GM19397 (cell line): Measurements from ENCODE around the gene MACROD2.

Source experiments
- ATAC-seq: cut with Tn5 transposase; IDR thresholded peaks from one replicate; pipeline ENCODE4 v1.9.1; 2021; ENCODE audit warnings: mild to moderate bottlenecking, moderate library complexity; ENCODE audit not compliant: unreplicated experiment

Gene MACROD2

DNA sequence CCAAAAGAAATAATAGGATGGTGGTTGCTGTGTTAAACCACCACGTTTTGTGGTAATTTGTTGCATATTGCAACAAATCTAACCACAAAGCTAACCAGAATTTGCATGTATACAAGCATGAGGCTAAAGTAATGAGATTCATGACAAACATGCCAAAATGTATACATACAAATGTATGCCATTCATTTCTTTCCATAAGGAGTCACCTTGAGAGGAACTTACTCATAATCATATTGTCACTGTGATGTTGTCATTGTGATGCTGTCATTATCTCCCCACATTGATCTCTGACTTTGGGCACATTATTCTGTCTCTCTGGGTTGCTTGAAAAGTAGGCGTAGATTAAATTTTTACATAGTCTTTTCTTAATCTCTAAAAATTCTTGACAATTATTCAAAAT is 1228.9 kb downstream of the MACROD2 start:
- ATAC-seq: no peak

DNA sequence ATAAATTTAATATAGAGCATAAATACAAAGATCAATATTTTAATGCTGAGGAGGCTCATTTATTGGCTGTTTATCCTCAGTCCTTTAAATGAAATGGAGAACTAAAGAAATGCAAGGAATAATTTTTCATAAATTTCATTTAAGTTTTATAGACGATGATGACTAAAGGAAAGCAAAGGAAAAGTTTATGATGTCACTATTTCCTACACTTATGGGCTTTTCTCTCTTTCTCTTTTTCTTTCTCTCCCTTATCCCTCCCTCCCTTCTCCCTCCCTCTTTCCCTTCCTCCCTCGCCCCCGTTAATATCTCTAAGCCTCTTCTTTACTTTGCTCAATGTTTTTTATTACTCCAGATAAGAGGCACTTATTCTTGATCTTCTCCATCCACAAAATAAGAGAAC is 1231.8 kb downstream of the MACROD2 start:
- no peak for ATAC-seq

DNA sequence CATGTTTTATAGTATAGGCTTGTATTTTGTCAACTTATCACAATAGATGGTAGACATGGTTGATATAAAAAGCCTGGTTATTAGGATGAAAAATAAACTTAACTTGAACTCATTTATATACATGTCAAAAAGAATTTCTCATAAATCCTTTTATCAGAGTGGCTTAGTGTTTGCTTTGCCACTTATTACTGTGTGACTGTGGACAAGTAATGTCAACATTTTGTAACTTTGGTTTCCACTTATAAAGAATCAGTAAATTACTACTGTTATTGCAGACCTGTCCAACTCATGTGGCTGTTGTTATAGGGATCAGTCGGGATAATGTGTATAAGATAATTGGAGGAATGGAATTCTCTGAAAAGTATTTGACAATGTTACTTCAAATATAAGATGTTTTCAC is 1236.9 kb downstream of the MACROD2 start:
- no peak for ATAC-seq

DNA sequence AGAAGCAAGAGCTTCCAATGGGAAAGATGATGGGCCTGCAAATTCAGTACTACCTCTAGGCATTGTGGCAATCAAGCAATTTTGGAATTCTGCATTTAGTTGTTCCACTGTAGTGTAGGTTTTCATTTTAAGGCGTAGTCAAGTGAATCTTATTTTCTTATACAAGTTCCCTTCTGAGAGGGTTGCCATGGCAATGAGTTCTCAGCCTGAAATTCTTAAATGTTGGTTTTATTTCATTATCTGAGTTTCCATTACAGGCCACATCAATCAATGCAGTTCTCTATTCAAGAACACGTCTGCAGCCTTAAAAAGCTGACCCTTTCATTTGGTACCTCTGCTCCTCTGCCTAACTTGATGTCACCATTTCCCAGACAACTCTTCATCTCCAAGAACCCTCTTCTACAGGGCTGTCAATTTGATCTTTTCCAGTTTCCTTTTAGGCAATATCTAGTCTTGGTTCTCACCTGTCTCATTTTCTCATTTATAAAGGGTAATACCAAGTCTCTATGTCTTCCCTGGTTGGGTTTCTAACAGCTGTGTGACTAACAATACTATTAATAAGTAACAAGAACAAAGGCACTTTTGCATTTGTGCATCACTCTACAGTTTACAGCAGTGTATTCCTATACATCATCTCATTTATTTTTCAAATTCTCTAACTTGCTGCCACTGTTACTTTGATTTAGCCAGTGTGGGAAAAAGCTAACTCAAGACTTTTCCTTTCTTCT is 1240.3 kb downstream of the MACROD2 start:
- ATAC-seq: no peak

DNA sequence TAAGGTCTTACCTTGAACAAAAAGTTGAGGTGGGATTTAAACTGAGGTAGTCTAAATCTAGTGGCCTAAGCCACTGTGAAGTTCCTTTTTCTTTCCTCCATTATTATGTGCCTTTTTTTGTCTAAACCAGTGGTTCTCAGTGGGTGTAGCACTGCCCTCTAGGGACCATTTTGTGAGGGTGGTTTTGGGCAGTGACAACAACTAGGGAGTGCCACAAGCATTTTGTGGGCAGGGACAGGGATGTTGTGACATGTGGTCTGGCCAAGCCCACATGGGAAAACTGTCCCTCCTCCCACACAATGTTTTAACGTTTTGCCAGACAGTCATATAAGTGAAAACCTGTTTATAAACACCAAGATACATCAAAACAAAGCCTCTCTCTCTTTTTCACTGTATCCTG is 1241.5 kb downstream of the MACROD2 start:
- peak; percentile 66 for ATAC-seq

DNA sequence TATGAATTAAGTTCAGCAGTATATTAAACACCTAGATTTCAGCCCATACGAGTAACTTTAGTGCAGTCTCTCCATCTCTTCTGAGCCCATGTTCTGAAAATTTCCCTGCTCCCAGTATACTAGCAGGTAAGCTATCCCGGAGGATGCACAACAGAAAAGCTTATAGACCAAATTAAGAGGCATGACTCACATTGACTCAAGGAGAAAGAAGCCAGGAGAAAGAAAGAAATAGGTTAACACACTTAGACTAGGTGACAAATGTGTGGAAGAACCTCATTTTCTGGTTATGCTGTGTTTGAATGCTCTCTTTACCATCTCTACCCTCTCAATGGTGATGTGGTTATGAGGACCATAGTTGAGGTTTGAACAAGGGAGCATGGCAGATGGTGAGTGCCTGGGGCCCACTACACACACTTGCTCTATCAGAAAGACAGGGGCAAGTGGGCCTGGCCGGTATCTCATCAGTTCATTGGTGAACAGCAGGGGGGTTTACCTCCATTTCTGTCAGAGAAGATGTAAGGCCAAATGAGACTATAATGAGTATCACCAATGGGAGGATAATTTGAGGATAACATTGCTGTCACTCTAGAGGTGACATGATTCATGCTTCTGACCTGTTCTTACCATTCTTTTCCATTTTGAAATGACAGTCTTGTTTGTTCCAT is 1244.4 kb downstream of the MACROD2 start:
- ATAC-seq: no peak

DNA sequence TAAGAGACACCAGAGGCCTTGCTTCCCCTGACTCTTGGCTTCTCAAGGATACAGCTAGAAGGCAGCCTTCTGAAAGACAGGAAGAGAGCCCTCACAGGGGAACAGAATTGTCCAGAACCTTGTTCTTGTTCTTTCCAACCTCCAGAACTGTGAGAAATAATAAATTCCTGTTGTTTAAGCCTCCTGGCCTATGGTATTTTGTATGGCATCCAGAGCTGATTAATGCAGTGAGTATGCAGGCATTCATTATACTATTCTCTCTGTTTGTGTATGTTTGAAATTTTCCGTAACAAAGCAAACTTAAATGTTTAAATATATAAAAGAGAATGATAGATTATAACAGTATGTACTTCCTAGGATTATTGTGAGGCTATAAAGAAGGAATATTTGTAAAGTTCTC is 1245.5 kb downstream of the MACROD2 start:
- ATAC-seq: no peak

DNA sequence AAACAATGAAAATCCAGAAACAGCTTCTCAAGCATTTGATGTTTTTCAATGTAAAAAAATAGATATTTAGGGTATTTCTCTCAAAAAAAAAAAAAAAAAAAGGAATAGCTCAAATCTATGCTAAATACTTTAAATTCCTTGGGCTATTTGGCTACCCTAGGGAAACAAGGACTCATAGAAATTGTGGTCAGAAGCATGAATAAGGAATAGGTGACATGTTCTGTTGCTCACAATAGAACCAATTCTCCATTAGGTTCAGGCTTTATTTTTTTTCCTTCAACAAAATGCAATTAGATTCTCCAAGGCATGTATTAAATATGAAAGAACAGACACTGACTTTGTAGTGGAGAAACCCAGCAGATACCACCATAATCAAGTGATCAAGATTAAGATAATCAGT is 1246.4 kb downstream of the MACROD2 start:
- no peak for ATAC-seq

DNA sequence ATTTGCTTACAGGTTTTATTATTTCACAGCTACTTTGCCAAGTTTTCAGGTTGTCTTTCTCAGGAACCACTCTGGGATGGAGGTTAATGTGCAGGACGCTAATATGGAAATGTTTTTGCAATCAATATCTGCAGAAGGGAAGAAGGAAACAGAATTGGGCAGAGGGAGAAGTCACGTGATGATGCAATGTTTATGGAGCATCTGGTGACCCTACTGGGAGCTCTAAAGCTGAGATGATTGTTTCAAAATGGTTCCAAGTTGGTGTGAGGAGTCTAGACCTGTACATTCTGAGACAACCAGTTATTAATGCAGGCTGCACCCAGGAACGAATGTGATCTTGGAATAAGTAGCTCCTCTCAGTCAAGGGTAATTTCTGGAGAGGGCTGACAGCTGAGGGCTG is 1247.5 kb downstream of the MACROD2 start:
- ATAC-seq: no peak

DNA sequence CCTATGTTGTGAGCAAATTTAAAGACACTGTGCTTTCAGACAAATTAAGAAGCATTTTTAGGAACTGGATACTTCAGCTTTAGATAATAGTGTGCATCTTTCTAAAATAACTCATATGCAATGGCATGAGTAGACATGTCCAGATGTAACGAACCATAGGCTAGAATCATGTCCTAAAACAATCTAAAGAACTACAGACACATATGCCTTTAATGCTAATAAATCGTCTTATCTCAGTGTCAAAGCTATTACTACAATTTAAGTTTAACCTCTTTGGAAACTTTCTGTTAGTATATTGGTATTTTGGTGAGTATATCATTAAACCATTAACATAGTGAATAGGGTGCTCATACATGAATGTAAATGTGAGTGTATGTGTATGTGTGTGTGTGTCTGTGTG is 1250.6 kb downstream of the MACROD2 start:
- no peak for ATAC-seq

DNA sequence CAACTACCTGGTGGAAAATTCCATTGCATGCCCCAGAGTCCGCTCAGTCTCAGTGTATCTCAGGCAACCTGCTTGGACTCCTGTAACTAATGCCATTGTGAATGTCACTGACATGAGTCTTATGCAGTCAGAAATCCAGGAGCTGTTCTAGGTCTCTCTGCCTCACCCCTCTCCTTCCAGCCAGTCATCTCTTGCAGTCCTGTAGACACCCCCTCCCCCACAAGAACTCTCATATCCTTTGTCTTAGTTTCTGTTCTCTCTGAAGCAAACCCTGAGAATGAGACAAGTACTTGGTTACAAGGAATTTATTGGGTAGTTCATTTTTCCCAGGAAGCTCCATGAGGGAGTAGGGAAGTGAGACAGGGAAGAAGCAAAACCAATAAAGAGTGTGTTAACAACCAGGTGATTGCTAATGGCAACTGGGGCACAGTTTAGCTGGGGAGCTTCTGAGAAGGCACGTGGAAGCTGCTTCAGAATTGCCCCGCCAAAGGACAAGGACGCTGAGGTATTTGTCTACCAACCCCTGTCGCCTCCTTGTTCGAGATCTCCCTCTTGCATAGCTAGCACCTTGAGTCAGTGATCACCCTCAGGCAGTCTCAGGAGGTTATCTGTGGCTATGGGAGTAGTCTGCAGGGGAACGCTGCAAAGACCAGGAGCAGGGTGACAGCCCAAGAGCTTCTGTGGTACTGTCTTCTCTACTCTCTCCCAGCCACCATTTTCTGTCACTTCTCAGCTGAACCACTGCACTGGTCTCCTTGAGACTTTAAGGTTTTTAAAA is 1253.5 kb downstream of the MACROD2 start:
- no peak for ATAC-seq

DNA sequence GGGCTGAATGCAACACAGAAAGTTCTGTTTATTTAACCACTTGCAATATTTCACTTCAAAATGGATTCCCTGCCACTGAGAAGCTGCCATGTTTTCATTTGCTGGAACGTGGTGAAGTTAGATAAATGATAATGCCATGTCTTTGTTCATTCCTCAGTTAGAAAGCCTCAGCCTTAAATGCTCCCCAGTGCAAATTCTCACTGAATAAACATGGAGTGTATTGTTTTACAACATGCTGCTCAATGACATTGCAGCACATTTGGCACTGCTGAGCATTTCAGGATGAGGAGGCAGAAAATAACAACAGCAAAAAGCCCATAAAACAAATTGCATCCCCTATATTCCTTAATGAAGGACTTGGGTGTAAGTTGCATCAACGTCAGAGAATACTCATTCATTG is 1255.9 kb downstream of the MACROD2 start:
- ATAC-seq: no peak

DNA sequence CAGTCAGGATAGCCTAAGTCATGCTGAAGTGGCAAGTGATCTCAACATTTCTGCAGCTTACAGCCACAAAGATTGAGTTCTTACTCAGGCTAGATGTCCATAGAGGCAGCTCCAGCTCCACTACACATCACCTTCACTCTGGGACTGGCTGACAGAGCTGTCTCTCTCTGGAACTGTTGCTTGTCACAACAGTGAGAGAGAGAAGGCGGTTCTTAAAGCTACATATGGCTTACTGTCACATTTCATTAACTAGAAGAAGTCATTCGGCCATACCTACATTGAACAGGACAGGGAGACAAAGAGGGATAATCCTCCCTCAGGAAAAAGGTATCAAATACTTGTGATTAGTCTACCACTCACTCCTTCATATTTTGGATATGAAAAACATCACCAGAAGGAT is 1257.0 kb downstream of the MACROD2 start:
- ATAC-seq: no peak

DNA sequence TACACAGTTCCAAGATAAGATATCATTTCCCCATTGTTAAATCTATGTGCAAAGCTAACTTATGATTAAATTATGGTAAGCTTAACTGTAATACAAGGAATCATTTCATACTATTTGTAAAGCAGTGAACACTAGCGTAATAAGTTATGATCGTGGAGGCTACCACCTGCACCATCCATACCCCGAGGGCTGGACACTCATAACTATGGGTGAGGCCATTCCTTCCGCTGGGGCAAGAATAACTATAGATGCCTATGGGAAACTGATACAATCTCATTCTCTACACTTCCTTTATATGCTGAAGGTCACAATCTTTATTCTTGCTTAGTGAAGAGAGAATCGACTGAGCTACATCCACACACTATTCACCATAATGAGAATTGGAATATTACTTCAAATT is 1258.1 kb downstream of the MACROD2 start:
- no peak for ATAC-seq

DNA sequence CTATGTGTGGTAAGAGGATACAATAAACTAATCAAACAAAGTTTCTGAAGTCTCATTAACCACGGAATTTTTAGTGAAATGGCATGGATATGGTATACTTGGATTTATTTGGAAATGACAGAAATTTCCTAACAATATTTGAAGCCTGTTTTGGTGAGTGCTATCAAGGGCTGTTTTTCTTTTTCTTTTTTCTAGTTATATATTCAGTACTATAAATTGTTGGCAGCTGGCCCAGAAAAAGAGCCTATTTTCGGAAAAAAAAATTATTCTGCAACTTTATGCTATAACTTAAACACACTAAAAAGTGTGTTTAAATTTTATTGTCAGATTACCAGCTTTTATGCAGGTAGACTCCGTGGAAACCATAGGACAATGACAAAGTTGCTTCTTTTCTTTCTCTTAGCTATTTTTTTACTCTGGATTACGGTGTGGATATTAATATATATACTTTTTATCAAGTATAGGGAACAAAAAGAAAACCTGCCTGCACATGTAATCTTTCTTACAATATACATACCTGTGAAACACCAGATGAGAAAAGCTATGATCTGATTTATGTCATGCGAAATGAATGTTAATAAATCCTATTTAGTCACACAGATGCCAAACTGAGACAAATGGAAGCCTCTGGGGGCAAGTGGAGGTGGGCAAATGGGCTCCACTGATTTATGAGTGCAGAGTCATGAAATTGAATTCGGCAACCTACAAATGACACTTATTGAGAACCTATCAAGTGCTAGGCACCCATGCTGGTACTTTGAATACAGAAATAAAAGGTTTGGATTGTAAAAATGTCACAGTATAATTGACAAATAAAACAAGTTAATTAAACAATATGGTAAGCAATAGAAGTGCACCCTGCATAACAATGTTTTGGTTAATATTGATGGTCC is 1261.6 kb downstream of the MACROD2 start:
- ATAC-seq: no peak

DNA sequence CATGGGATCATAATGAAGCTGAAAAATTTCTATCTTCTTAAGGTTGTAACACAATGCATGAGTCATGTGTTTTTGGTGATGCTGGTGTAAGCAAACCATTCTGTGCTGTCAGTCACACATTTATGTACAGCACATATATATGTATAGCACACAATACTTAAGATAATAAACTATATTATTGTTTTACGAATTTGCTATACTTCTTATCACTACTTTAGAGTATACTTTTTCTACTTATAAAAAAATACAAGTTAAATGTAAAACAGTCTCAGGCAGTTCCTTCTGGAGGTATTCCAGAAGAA is 1262.2 kb downstream of the MACROD2 start:
- no peak for ATAC-seq

DNA sequence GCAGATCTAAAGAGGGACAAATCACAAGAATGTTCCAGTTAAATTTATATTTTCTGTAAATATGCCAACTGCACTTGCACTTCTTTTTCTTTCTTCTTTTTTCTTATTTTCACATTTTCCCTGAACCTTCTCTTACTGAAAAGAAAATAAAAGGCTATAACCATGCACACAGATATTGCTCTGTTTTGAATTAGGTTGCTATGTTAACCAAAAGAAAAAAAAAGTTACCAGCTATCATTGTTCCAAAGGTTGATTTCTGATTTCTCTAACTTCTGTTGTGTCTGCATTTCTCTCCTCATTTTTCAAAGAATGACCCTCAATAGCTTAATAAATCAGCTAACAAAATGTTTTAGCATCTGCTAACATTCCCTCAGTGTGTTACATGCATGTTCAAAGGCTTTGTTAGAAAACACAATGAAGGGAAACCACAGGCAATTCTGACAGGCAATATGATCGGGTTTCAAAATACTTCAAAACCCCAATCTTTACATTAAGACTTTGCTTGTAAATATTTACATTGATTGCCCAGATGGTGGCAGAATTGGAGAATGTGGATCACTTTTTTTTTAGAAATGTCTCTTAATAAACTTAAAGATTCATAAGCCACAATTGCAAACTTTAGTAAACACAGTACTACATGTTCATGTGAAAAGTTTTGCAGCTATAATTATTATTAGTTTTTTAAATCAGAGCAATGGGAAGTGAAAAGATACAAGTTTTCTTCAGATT is 1270.4 kb downstream of the MACROD2 start:
- ATAC-seq: no peak

DNA sequence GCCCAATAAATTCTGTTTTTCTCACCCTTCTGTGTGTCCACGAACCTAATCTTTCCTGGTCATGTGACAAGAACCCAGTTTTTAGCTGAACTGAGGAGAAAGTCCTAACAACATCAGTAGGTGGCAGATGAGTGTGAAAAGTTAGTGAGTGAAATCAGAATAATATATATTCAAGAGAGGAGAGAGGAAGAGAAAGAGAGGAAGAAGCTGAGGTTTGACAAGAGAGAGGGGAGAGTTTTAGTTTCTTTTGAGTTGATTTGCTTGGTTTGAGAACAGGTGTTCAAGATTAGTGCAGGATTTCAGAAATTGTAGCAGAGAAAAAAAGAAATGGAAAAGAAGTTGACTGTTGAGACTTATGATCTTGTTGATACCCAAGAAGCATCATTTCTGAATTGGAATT is 1272.6 kb downstream of the MACROD2 start:
- no peak for ATAC-seq

DNA sequence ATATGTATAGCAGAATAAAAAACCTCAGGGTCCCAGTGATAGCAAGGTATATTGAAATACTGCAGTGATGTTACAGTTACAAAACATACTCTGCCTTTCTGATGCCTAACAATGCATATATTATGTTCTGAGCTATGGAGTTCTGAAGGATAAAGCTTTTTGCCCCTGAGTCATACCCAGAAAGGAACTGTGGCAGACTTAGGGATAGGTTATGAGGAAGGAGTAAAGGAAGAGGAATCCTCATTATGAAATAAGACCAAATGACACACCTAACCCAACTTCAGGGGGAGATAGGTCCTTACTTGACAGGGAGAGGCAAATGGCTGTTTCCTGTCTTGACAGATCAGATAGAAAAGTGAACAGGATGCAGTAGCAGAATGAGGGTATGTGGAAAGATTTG is 1282.7 kb downstream of the MACROD2 start:
- ATAC-seq: no peak

DNA sequence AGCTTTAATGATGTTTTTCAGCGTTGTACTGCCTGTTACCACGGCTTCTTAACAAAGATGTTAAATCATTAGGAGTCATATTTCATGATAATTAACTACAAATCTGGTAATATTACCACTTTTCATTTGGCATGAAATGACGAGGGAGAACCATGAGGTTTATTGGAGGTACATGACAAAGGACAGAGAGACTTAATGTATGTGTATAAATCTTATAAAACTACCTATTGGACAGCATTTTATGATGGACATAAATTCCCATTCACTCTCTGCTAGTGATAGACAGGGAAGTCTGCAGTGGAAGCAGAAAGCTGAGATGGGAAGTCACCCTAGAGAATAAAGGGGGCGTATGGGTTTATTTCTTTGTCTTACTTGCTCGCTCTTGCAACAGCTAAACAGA is 1292.0 kb downstream of the MACROD2 start:
- ATAC-seq: no peak

DNA sequence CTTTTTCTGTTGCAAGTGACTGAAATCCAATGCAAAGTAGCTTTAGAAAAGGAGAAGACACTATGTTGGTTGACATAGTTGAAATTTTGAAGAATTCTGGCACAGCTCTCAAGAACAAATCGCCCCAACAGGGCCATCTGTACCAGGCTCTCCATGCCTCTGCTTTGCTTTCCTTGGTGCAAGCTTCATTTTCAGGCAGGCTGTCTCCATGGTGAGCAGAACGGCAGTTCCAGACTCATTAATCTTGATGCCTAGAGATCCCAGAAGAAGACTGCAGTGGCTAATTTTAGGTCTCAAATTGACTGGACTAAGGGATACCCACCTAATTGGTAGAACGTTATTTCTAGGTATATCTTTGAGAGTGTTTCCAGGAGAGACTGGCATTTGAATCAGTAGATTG is 1292.8 kb downstream of the MACROD2 start:
- ATAC-seq: no peak
